K562 (cell line): ENCODE results near the gene KLHL22. TPM values are rescaled to one million over a fixed set of nuclear protein-coding genes. Genes with fewer than 3 reads are reported as not detected.

ENCODE experiments used
- BRCA1 ChIP-seq, 2 experiments: fragments of 450-650 bp in 1 of 2; sonication (generic) in 1 of 2; formaldehyde crosslinking in 1 of 2; IDR thresholded peaks; 2 replicates each; pipeline versions ENCODE4 v1.5.0 to v1.6.1; 2017 to 2020; ENCODE audit warnings: mild to moderate bottlenecking in 1 of 2, missing genetic modification reagents in 1 of 2
- GABPB1 ChIP-seq: sonication (generic); formaldehyde crosslinking; IDR thresholded peaks from 2 replicates; pipeline ENCODE4 v1.8.0; 2022; ENCODE audit warnings: mild to moderate bottlenecking, missing genetic modification reagents
- GATAD2A ChIP-seq: fragments of 450-650 bp; IDR thresholded peaks from 2 replicates; pipeline ENCODE4 v1.6.1; 2017
- RBM17 ChIP-seq: fragments of 200-400 bp; formaldehyde crosslinking; IDR thresholded peaks from 2 replicates; pipeline ENCODE4 v1.6.1; 2017; ENCODE audit warnings: low read depth, mild to moderate bottlenecking, low read length, borderline replicate concordance
- polyA plus RNA-seq, 8 experiments: library from polyadenylated mRNA; depleted of rRNA in 4 of 8; stranded (reverse) in 5 of 8; unstranded in 3 of 8; fragments of >200 nt; fragmentation: Nextera tagmentation in 2 of 8; fragmentation: Illumina TruSeq in 1 of 8; extraction: Ambion mirVana in 2 of 8; extraction: Trizol in 1 of 8; gene quantifications; 2 replicates each; pipeline versions ENCODE4 v1.2.1 to v1.2.3, GENCODE V29; 2011 to 2014; ENCODE audit warnings: inconsistent platforms in 1 of 8, missing spikeins in 1 of 8
- total RNA-seq, 7 experiments: library from RNA; depleted of rRNA in 6 of 7; stranded (reverse); fragments of >200 nt in 6 of 7; fragmentation: Illumina TruSeq in 2 of 7; extraction: Trizol in 2 of 7; gene quantifications; 2 replicates each; pipeline versions ENCODE4 v1.2.1 to v1.2.3, GENCODE V29; 2011 to 2021; ENCODE audit warnings: low replicate concordance in 1 of 7
- TF ChIP-seq, protein P1 (sequence below): fragments of 150-350 bp; IDR thresholded peaks from 2 replicates; pipeline ENCODE4 v1.6.1; 2014; ENCODE audit warnings: low read depth, mild to moderate bottlenecking, low read length, borderline replicate concordance
- TF ChIP-seq, protein P2 (sequence below): fragments of 250-450 bp; sonication (Bioruptor Pico); IDR thresholded peaks from 2 replicates; pipeline ENCODE4 v1.5.0; 2021
- TF ChIP-seq, protein P3 (sequence below), 2 experiments: fragments of 450-650 bp in 1 of 2; sonication (generic) in 1 of 2; formaldehyde crosslinking; conservative IDR thresholded peaks; 2 replicates each; pipeline versions ENCODE4 v1.4.0 to v1.8.1; 2020 to 2022; ENCODE audit warnings: mild to moderate bottlenecking in 1 of 2, missing genetic modification reagents in 1 of 2
- TF ChIP-seq, protein P4 (sequence below): fragments of 200-600 bp; sonication (generic); IDR thresholded peaks from one replicate; pipeline ENCODE4 v1.6.1; 2012; ENCODE audit warnings: mild to moderate bottlenecking, low read depth, low read length, inconsistent platforms

Gene KLHL22
- total and polyA plus RNA-seq, 9 of the 15 experiments (the other 6 are each of a cell fraction or from before 2014, with no cell fraction given) = 1.3 to 25.6 (median 15.2) TPM

DNA sequence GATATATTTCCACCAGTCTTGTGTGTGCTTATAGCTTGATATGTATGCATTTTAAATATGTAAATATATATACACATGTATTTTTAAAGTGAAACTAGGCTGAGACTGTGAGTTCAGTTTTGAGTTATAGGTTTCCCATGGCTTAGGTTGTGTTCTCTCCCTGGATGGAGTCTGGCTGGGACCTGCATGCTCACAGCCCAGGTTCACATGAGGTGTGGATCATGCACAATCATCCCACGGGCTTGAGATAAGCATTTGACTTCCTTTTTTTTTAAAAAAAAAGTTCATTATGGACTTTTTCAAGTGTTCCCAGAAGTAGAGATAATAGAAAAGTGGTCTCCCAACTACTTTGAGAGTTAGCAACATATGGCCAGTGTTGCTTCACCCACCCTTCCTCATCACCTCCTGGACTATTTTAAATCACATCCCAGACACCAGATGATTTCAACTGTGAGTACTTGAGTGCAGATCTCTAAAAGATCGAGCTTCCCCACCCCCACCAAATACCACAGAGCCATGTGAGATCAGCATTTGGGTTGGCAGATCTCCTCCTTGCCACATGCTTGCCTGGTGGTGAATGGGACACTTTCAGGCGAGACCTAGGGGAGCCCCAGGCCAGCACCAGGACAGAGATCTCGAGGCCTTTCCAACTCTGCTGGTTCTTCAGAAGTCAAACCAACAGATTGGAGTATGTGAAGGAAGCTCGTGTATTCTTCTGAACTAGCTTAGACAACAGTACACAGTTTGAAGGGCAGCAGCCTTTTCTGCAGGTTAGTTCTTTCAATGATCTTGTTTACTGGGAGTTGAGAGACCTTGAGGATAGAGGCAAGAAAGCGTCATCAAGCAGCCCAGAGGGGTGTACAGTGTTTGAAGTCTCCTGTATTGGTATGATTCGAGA lies 27.7 kb upstream of the KLHL22 start (continued):
- TF ChIP-seq, protein P1, sequence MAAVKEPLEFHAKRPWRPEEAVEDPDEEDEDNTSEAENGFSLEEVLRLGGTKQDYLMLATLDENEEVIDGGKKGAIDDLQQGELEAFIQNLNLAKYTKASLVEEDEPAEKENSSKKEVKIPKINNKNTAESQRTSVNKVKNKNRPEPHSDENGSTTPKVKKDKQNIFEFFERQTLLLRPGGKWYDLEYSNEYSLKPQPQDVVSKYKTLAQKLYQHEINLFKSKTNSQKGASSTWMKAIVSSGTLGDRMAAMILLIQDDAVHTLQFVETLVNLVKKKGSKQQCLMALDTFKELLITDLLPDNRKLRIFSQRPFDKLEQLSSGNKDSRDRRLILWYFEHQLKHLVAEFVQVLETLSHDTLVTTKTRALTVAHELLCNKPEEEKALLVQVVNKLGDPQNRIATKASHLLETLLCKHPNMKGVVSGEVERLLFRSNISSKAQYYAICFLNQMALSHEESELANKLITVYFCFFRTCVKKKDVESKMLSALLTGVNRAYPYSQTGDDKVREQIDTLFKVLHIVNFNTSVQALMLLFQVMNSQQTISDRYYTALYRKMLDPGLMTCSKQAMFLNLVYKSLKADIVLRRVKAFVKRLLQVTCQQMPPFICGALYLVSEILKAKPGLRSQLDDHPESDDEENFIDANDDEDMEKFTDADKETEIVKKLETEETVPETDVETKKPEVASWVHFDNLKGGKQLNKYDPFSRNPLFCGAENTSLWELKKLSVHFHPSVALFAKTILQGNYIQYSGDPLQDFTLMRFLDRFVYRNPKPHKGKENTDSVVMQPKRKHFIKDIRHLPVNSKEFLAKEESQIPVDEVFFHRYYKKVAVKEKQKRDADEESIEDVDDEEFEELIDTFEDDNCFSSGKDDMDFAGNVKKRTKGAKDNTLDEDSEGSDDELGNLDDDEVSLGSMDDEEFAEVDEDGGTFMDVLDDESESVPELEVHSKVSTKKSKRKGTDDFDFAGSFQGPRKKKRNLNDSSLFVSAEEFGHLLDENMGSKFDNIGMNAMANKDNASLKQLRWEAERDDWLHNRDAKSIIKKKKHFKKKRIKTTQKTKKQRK = no peak
- TF ChIP-seq, protein P2, sequence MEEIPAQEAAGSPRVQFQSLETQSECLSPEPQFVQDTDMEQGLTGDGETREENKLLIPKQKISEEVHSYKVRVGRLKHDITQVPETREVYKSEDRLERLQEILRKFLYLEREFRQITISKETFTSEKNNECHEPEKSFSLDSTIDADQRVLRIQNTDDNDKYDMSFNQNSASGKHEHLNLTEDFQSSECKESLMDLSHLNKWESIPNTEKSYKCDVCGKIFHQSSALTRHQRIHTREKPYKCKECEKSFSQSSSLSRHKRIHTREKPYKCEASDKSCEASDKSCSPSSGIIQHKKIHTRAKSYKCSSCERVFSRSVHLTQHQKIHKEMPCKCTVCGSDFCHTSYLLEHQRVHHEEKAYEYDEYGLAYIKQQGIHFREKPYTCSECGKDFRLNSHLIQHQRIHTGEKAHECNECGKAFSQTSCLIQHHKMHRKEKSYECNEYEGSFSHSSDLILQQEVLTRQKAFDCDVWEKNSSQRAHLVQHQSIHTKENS (CRISPR knock-in tag) = no peak
- TF ChIP-seq BRCA1 (IDR thresholded peaks at IDR 0.05) (no peak), BRCA1 (CRISPR knock-in tag; IDR thresholded peaks at IDR 0.05) (no peak), GATAD2A (no peak), RBM17 (no peak), GABPB1 (CRISPR knock-in tag) (no peak)
- TF ChIP-seq, protein P3, sequence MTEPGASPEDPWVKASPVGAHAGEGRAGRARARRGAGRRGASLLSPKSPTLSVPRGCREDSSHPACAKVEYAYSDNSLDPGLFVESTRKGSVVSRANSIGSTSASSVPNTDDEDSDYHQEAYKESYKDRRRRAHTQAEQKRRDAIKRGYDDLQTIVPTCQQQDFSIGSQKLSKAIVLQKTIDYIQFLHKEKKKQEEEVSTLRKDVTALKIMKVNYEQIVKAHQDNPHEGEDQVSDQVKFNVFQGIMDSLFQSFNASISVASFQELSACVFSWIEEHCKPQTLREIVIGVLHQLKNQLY (CRISPR knock-in tag; conservative IDR thresholded peaks at IDR 0.05) = 0 out of 4 replicates have a peak, but pooled peaks of 1 of the 2 experiments have one; percentile 63
- TF ChIP-seq, protein P4, sequence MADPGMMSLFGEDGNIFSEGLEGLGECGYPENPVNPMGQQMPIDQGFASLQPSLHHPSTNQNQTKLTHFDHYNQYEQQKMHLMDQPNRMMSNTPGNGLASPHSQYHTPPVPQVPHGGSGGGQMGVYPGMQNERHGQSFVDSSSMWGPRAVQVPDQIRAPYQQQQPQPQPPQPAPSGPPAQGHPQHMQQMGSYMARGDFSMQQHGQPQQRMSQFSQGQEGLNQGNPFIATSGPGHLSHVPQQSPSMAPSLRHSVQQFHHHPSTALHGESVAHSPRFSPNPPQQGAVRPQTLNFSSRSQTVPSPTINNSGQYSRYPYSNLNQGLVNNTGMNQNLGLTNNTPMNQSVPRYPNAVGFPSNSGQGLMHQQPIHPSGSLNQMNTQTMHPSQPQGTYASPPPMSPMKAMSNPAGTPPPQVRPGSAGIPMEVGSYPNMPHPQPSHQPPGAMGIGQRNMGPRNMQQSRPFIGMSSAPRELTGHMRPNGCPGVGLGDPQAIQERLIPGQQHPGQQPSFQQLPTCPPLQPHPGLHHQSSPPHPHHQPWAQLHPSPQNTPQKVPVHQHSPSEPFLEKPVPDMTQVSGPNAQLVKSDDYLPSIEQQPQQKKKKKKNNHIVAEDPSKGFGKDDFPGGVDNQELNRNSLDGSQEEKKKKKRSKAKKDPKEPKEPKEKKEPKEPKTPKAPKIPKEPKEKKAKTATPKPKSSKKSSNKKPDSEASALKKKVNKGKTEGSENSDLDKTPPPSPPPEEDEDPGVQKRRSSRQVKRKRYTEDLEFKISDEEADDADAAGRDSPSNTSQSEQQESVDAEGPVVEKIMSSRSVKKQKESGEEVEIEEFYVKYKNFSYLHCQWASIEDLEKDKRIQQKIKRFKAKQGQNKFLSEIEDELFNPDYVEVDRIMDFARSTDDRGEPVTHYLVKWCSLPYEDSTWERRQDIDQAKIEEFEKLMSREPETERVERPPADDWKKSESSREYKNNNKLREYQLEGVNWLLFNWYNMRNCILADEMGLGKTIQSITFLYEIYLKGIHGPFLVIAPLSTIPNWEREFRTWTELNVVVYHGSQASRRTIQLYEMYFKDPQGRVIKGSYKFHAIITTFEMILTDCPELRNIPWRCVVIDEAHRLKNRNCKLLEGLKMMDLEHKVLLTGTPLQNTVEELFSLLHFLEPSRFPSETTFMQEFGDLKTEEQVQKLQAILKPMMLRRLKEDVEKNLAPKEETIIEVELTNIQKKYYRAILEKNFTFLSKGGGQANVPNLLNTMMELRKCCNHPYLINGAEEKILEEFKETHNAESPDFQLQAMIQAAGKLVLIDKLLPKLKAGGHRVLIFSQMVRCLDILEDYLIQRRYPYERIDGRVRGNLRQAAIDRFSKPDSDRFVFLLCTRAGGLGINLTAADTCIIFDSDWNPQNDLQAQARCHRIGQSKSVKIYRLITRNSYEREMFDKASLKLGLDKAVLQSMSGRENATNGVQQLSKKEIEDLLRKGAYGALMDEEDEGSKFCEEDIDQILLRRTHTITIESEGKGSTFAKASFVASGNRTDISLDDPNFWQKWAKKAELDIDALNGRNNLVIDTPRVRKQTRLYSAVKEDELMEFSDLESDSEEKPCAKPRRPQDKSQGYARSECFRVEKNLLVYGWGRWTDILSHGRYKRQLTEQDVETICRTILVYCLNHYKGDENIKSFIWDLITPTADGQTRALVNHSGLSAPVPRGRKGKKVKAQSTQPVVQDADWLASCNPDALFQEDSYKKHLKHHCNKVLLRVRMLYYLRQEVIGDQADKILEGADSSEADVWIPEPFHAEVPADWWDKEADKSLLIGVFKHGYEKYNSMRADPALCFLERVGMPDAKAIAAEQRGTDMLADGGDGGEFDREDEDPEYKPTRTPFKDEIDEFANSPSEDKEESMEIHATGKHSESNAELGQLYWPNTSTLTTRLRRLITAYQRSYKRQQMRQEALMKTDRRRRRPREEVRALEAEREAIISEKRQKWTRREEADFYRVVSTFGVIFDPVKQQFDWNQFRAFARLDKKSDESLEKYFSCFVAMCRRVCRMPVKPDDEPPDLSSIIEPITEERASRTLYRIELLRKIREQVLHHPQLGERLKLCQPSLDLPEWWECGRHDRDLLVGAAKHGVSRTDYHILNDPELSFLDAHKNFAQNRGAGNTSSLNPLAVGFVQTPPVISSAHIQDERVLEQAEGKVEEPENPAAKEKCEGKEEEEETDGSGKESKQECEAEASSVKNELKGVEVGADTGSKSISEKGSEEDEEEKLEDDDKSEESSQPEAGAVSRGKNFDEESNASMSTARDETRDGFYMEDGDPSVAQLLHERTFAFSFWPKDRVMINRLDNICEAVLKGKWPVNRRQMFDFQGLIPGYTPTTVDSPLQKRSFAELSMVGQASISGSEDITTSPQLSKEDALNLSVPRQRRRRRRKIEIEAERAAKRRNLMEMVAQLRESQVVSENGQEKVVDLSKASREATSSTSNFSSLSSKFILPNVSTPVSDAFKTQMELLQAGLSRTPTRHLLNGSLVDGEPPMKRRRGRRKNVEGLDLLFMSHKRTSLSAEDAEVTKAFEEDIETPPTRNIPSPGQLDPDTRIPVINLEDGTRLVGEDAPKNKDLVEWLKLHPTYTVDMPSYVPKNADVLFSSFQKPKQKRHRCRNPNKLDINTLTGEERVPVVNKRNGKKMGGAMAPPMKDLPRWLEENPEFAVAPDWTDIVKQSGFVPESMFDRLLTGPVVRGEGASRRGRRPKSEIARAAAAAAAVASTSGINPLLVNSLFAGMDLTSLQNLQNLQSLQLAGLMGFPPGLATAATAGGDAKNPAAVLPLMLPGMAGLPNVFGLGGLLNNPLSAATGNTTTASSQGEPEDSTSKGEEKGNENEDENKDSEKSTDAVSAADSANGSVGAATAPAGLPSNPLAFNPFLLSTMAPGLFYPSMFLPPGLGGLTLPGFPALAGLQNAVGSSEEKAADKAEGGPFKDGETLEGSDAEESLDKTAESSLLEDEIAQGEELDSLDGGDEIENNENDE = peak; percentile 14
